HCT116 (cell line): ENCODE data around the gene SDC3. TPM values are rescaled to one million over a fixed set of nuclear protein-coding genes. Genes with fewer than 3 reads are reported as not detected.

Source experiments
- ATAC-seq: fragments of 200-7000 bp; cut with Tn5 transposase; 2 replicates; pipeline ENCODE4 v1.9.1; 2020; ENCODE audit warnings: mild to moderate bottlenecking, moderate library complexity
- BruUV-seq: library from RNA; stranded (reverse); fragments of 400-500 nt; replicated peaks from 2 replicates; lab custom pipeline; 2021; lab: Mats Ljungman, UMichigan
- CTCF ChIA-PET: fragments of 300-600 bp; sonication (Branson Sonifier 250); formaldehyde crosslinking; loops from one replicate; lab custom pipeline; 2021; ENCODE audit warnings: antibody characterized with exemption; lab: Charles Lee
- POLR2A ChIA-PET: fragments of 300-600, 350-600 bp; sonication (Branson Sonifier 250); formaldehyde crosslinking; loops from one replicate; lab custom pipeline; 2021; ENCODE audit warnings: antibody characterized with exemption; lab: Charles Lee
- RAD21 ChIA-PET, 2 experiments: fragments of 300-600 bp; sonication (Branson Sonifier 250); formaldehyde crosslinking; loops; one replicate each; lab custom pipeline; 2023; ENCODE audit warnings: low total read pairs in 2 of 2; ENCODE audit not compliant: uncharacterized antibody in 2 of 2, unreplicated experiment in 2 of 2, low non-redundant PET in 1 of 2; lab: Charles Lee
- DNase-seq: peaks from one replicate; pipeline ENCODE4 v3.0.0-alpha.2; 2010; ENCODE audit warnings: low read depth, low spot score
- H2AFZ ChIP-seq: fragments of 200-600 bp; shearing (Covaris generic), sonication (generic); 2 replicates; pipeline ENCODE4 v1.6.1; 2017; ENCODE audit warnings: low read depth, mixed run types, mixed read lengths, antibody characterized with exemption, low read length; ENCODE audit not compliant: poor library complexity, severe bottlenecking
- H3K27ac ChIP-seq: 2 replicates; pipeline ENCODE4 v1.5.1; 2012; ENCODE audit warnings: low read depth, low read length
- H3K27me3 ChIP-seq: fragments of 200-600 bp; sonication (generic); 2 replicates; pipeline ENCODE4 v1.6.1; 2016; ENCODE audit warnings: mixed run types, low read length, mixed read lengths; ENCODE audit not compliant: insufficient read depth
- H3K36me3 ChIP-seq, 2 experiments: fragments of 200-500 bp in 1 of 2; fragments of 200-600 bp in 1 of 2; sonication (Bioruptor generic) in 1 of 2; sonication (generic) in 1 of 2; 2 replicates each; pipeline versions ENCODE4 v1.5.1 to v1.6.1; 2014 to 2016; ENCODE audit warnings: low read length in 2 of 2, inconsistent platforms in 1 of 2, mixed read lengths in 1 of 2, mixed run types in 1 of 2; ENCODE audit not compliant: insufficient read depth in 2 of 2, control insufficient read depth in 1 of 2
- H3K4me1 ChIP-seq, 2 experiments: fragments of 200-600 bp in 1 of 2; sonication (generic) in 1 of 2; 2 replicates each; pipeline versions ENCODE4 v1.5.1 to v1.6.1; 2012 to 2017; ENCODE audit warnings: low read length in 2 of 2, inconsistent platforms in 1 of 2, mild to moderate bottlenecking in 1 of 2, mixed read lengths in 1 of 2, mixed run types in 1 of 2, moderate library complexity in 1 of 2; ENCODE audit not compliant: insufficient read depth in 2 of 2, control insufficient read depth in 1 of 2
- H3K4me2 ChIP-seq: fragments of 200-600 bp; sonication (generic); 2 replicates; pipeline ENCODE4 v1.6.1; 2017; ENCODE audit warnings: mixed run types, low read length, mixed read lengths
- H3K4me3 ChIP-seq, 2 experiments: fragments of 200-600 bp in 1 of 2; sonication (generic) in 1 of 2; replicated peaks in 1 of 2; 2 replicates each; pipeline ENCODE4 v1.5.1; 2011 to 2016; ENCODE audit warnings: low read length in 2 of 2, control low read depth in 1 of 2, low read depth in 1 of 2, mild to moderate bottlenecking in 1 of 2, mixed read lengths in 1 of 2, mixed run types in 1 of 2
- H3K79me2 ChIP-seq: fragments of 200-600 bp; sonication (generic); 2 replicates; pipeline ENCODE4 v1.6.1; 2017; ENCODE audit warnings: mild to moderate bottlenecking, mixed run types, low read length, moderate library complexity, mixed read lengths; ENCODE audit not compliant: insufficient read depth
- H3K9ac ChIP-seq: fragments of 200-600 bp; sonication (generic); 2 replicates; pipeline ENCODE4 v1.6.1; 2016; ENCODE audit warnings: low read length, mixed read lengths
- H3K9me2 ChIP-seq: fragments of 200-600 bp; sonication (generic), shearing (Covaris generic); 2 replicates; pipeline ENCODE4 v1.6.1; 2017; ENCODE audit warnings: mixed run types, mild to moderate bottlenecking, moderate library complexity; ENCODE audit not compliant: insufficient read depth
- H3K9me3 ChIP-seq, 2 experiments: fragments of 200-500 bp in 1 of 2; fragments of 200-600 bp in 1 of 2; sonication (Bioruptor generic) in 1 of 2; sonication (generic) in 1 of 2; 2 replicates each; pipeline ENCODE4 v1.6.1; 2014 to 2017; ENCODE audit warnings: low read length in 2 of 2, mixed read lengths in 2 of 2, inconsistent platforms in 1 of 2, low read depth in 1 of 2, mild to moderate bottlenecking in 1 of 2, mixed run types in 1 of 2, moderate library complexity in 1 of 2; ENCODE audit not compliant: control insufficient read depth in 1 of 2, insufficient read depth in 1 of 2
- H4K20me1 ChIP-seq: fragments of 200-600 bp; sonication (generic), shearing (Covaris generic); 2 replicates; pipeline ENCODE4 v1.6.1; 2017; ENCODE audit warnings: mixed run types, mild to moderate bottlenecking, moderate library complexity; ENCODE audit not compliant: insufficient read depth
- ATF3 ChIP-seq: IDR thresholded peaks from 2 replicates; pipeline ENCODE4 v1.6.1; 2012
- CBX3 ChIP-seq: IDR thresholded peaks from 2 replicates; pipeline ENCODE4 v1.6.1; 2012; ENCODE audit warnings: low read depth
- EGR1 ChIP-seq: IDR thresholded peaks from 2 replicates; pipeline ENCODE4 v1.6.1; 2012; ENCODE audit warnings: low read depth
- EZH2 ChIP-seq: fragments of 200-600 bp; sonication (generic); IDR thresholded peaks from 2 replicates; pipeline ENCODE4 v1.6.1; 2017; ENCODE audit warnings: antibody characterized with exemption, mixed run types
- JUND ChIP-seq: IDR thresholded peaks from 2 replicates; pipeline ENCODE4 v1.6.1; 2012
- MAX ChIP-seq: IDR thresholded peaks from 2 replicates; pipeline ENCODE4 v1.6.1; 2012
- POLR2A ChIP-seq: IDR thresholded peaks from 2 replicates; pipeline ENCODE4 v1.7.0; 2011; ENCODE audit warnings: borderline replicate concordance; ENCODE audit not compliant: insufficient read depth, insufficient read length; ENCODE audit errors: extremely low read depth
- REST ChIP-seq: IDR thresholded peaks from 2 replicates; pipeline ENCODE4 v1.6.1; 2012; ENCODE audit warnings: low read depth
- SIN3A ChIP-seq: IDR thresholded peaks from 2 replicates; pipeline ENCODE4 v1.6.1; 2012; ENCODE audit warnings: low read depth
- SRF ChIP-seq: IDR thresholded peaks from 2 replicates; pipeline ENCODE4 v1.6.1; 2012; ENCODE audit warnings: low read depth
- ZBTB33 ChIP-seq: IDR thresholded peaks from 2 replicates; pipeline ENCODE4 v1.6.1; 2011; ENCODE audit warnings: mild to moderate bottlenecking, low read length, moderate library complexity; ENCODE audit not compliant: insufficient replicate concordance; ENCODE audit errors: extremely low read depth
- ZFX ChIP-seq: fragments of 450-650 bp; IDR thresholded peaks from 2 replicates; pipeline ENCODE4 v1.6.1; 2017
- intact Hi-C: fragments of 100-400 bp; cut with micrococcal nuclease; formaldehyde crosslinking; loops from 2 replicates; pipeline ENCODE4 v1.10.0; 2022
- total RNA-seq: library from RNA; stranded (reverse); gene quantifications from one replicate; pipeline ENCODE4 v1.2.1, GENCODE V29; 2021; ENCODE audit not compliant: unreplicated experiment

SDC3 gene
- total RNA-seq, 1 experiment from 2014 or later: 40.1 TPM

GRCh38 chr1:30840904-30841598 is 67.5 kb downstream of the SDC3 start:
- Histone ChIP-seq H3K9me2 (no peaks in the 10 kb centered on the region), H3K4me2 (no peak overlapping the region), H3K27ac (no peak overlapping the region), H2AFZ (no peak overlapping the region), H3K9me3 (no peaks in the 10 kb centered on the region), H4K20me1 (no peaks in the 10 kb centered on the region), H3K27me3 (peaks cover 30% of the 10 kb centered on the region; the same call in 1 of the 2 replicates), H3K4me1 (no peaks in the 10 kb centered on the region), H3K79me2 (no peaks in the 10 kb centered on the region), H3K9ac (no peak overlapping the region), H3K36me3 (no peaks in the 10 kb centered on the region), H3K4me3 (no peak overlapping the region)
- DNase-seq (no peak), ATAC-seq (no peak)
- BruUV-seq: no TSS peak
- CTCF ChIA-PET: no interaction called here
- intact Hi-C loops: no loop called here
- RAD21 ChIA-PET: no interaction called here
- TF ChIP-seq MAX (no peak), SRF (no peak), ATF3 (no peak), POLR2A (no peak), CBX3 (no peak), JUND (no peak), REST (no peak), EZH2 (no peak), ZFX (no peak), EGR1 (no peak), SIN3A (no peak), ZBTB33 (no peak)
- POLR2A ChIA-PET: no interaction called here
